Smooth muscle cell of the brain vasculature (primary cell): ENCODE data around the gene CIBAR2.
"Not testable (repeated sequence)": the region's sequence is repeated elsewhere in the genome, so short reads cannot be mapped to it uniquely, and the experiment has no call there.

Experiments
- DNase-seq: peaks from one replicate; pipeline ENCODE4 v3.0.0-alpha.2; 2012; ENCODE audit warnings: low read depth, low spot score

Gene CIBAR2

GRCh38 chr16:85128079-85128837 is 16.0 kb upstream of the CIBAR2 start:
- DNase-seq = no peak

- no peak for DNase-seq
Measured at GRCh38 chr16:85127379-85127723, 15.1 kb upstream of the CIBAR2 start.

GRCh38 chr16:85126705-85127378 is 14.6 kb upstream of the CIBAR2 start:
- peak; percentile 81 for DNase-seq

DNA sequence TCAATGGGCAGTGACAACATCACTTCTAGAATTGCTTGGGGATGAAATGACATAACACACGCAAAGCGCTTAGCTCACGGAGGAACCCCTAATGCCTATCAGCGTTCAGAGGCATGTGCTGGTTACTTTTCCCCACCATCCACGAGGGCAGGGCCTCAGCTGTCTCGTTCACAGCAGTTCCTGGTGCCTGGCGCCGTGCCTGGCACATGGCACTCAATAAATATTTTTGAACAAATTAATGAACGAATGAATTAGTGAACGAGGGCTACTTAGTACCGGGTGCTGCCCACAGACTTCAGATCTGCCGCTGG is 14.1 kb upstream of the CIBAR2 start:
- no peak for DNase-seq

- no peak for DNase-seq
Measured at GRCh38 chr16:85125570-85126393, 13.5 kb upstream of the CIBAR2 start.

DNA sequence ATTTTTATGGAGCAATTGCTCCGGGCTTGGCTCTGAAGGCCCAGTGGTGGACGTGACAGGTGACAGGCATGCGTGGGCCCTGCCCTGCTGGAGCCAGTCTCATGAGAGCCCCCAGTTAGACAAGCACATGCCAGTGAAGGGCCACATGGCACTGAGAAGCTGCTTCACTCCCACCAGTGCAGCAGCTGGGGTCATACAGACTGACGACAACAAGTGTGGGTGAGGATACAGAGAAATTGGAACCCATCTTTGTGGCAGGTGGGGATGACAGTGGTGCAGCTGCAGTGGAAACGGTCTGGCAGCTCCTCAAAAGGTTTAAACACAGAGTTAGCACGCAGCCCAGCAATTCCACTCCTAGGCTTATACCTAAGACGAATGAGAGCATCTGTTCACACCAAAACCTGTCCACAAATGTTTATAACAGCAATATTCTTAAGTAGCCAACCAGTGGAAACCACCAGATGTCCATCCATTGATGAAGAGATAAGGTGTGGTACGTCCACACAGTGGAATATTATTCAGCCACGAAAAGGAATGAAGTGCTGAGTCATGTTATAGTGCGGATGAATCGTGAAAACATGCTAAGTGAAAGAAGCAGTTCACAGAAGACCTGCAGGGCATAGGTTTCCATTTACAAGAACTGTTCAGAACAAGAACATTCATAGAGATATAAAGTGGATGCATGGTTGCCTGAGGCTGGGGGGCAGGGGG is 12.5 kb upstream of the CIBAR2 start:
- no peak for DNase-seq

- DNase-seq = peak; percentile 85
Measured at GRCh38 chr16:85123891-85124635, 11.8 kb upstream of the CIBAR2 start.

- not testable (repeated sequence) for DNase-seq
Measured at GRCh38 chr16:85123441-85123840, 11.2 kb upstream of the CIBAR2 start.

DNA sequence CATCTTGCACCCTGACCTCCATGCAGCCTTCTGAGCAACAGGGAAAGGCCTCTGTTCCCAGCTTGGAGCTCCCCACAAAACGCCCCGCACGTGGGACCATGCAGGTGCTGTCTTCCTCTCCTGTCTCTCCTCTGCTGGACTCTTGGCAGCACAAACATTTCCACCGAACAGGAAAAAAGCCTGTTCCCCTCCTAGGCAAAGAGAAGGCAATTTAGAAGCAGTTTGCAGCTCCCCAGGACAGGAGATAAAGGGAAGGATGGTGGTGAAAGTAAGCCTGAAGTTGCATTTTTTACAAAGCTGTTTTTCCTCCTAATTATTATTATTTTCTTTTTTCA is 7.7 kb upstream of the CIBAR2 start:
- no peak for DNase-seq

DNA sequence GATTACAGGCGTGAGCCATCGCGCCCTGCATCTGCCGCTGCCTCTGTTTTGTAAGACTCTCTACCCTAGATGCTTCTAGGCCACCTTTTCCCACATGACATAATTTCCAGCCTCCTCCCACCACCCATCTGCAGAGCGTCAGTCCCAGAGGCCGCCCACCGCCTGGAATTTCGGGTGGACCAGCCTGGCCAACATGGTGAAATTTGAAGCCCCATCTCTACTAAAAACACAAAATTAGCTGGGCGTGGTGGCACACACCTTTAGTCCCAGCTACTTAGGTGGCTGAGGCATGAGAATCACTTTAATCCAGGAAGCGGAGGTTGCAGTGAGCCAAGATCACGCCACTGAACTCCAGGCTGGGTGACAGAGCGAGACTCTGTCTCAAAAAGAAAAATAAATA is 5.1 kb upstream of the CIBAR2 start:
- DNase-seq = no peak

DNA sequence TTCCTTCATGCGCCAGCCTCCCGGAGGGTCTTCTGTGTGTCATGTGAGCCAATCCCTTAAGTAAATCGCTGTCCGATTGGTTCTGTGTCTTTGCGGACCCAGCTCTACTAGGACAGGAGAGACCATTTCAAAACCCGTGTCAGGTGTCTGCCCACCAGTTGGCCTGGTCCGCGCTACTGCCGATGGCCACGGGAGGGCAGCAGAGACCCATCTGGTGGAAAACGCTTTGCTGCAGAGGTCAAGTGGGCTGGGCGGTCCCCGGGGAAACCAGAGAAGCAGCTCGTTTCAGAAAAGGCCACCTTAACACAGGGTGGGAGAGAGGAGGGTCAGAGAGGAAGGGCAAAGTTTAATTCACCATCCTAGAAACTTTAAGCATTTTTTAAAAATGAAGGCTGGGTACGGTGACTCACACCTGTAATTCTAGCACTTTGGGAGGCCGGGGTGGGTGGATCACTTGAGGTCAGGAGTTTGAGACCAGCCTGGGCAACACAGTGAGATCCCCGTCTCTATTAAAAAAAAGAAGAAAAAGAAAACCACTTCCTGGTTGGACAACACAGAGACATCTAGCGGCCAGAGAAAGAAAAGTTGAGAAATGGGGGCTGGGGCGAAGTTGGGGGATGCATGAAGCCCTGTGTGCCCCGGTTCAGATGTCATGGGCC is 2.8 kb upstream of the CIBAR2 start:
- no peak for DNase-seq

GRCh38 chr16:85113913-85114312 is 1.6 kb upstream of the CIBAR2 start:
- no peak for DNase-seq

GRCh38 chr16:85113168-85113733 is 979 bp upstream of the CIBAR2 start:
- no peak for DNase-seq

- no peak for DNase-seq
Measured at GRCh38 chr16:85111184-85111583, 1.1 kb downstream of the CIBAR2 start.

- no peak for DNase-seq
Measured at GRCh38 chr16:85110105-85110504, 2.2 kb downstream of the CIBAR2 start.

DNA sequence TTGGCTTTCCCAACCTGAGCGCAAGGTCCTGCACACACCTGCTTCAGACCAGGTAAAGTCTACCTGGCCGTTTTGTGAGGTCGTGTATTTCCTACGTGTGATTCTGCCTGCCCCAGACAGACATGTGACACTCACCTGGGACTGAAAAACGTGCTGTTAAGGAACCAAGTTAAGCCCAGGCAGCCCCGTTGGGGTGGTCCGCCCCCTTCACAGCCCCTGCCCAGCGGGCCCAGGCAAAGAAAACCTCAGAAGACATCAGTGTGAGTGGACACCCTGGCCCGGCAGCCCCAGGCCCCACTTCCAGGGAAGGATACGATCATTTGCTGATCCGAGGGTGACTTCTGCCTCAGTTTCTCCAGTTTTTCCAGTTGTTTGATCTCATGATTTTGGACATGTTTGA is 4.7 kb downstream of the CIBAR2 start:
- no peak for DNase-seq

DNA sequence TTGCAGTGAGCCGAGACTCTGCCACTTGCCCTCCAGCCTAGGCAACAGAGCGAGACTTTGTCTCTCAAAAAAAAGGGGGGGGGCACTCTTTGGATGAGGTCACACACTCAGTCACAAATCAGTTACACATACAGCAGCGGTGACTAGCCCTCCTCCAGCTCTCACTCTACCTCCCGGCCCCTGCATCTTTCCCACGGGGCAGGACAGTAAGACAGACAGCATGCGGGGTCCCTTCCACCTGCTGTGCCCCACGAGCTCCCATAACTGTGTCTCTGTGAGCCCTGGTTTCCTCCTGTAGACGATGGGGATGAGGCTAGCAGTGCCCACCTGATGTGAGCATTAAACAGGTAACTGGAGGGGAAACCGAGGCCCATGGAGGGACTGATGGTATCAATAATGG is 5.2 kb downstream of the CIBAR2 start:
- DNase-seq = no peak

GRCh38 chr16:85105475-85105874 is 6.8 kb downstream of the CIBAR2 start:
- no peak for DNase-seq

GRCh38 chr16:85104821-85105391 is 7.4 kb downstream of the CIBAR2 start:
- no peak for DNase-seq

GRCh38 chr16:85104147-85104546 is 8.1 kb downstream of the CIBAR2 start:
- DNase-seq = no peak
